GM23338 (cell line): ENCODE data around the gene PCDHB2.

Experiments used
- CTCF ChIP-seq, 2 experiments: fragments of 200-600 bp in 1 of 2; sonication (generic) in 1 of 2; conservative IDR thresholded peaks; 2 replicates each; pipeline versions ENCODE4 v1.5.1 to v1.6.1; 2016 to 2017; ENCODE audit warnings: antibody characterized with exemption in 2 of 2, low read depth in 2 of 2, mild to moderate bottlenecking in 2 of 2, moderate library complexity in 1 of 2
- EZH2phosphoT487 ChIP-seq: fragments of 200-600 bp; sonication (generic); IDR thresholded peaks from one replicate; pipeline ENCODE4 v1.8.1; 2018; ENCODE audit warnings: antibody characterized with exemption; ENCODE audit not compliant: unreplicated experiment
- POLR2AphosphoS5 ChIP-seq: IDR thresholded peaks from 2 replicates; pipeline ENCODE4 v1.6.1; 2016; ENCODE audit warnings: antibody characterized with exemption, low read depth

- TF ChIP-seq POLR2AphosphoS5 = no peak
- TF ChIP-seq CTCF (conservative IDR thresholded peaks at IDR 0.05; ENCODE audit: low read depth in 2 of 2) = no peak
- no peak for TF ChIP-seq EZH2phosphoT487
Observed at GRCh38 chr5:141119250-141119649, 24.8 kb downstream of the PCDHB2 start.
